ENCODE measurements around the gene MAPK4. TPM values are rescaled to one million over a fixed set of nuclear protein-coding genes. Genes with fewer than 3 reads are reported as not detected.

Gene MAPK4
- total and polyA plus RNA-seq, 2 of the 4 experiments (the other 2 are of a cell fraction), result not detected

DNA sequence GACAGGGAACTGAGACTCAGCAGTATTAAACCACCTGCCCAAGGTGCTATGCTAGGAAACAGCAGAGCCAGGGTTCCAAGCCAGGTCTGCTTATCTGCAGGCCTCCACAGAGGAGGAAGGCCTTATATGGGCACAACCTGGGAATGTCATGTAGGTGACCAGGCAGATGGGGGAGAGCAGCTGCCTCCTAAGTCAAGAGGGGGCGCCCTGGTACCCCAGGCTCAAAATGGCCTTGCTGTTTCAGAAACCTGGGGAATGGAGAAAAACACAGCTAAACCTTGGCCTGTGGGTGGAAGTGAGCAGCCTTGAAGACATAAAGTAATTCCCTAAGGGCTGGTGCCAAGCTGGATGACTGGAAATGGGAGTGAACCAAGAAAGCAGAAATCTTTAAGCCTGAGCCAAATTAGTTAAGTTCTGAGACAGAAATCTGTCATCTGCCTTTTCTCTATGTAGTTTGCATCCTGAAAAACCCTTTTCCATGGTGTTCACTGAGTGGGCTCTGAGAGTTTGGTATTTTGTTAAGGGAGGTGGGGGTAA is 79.1 kb downstream of the MAPK4 start (continued):
- TF ChIP-seq ELK1 (IDR thresholded peaks at IDR 0.05; ENCODE audit: borderline replicate concordance, low read depth, low read length) (no peak), RAD21 (IDR thresholded peaks at IDR 0.05; ENCODE audit: low read length) (no peak), CEBPB (IDR thresholded peaks at IDR 0.05; ENCODE audit: low read depth, low read length) (no peak)
- TF ChIP-seq, protein P1, sequence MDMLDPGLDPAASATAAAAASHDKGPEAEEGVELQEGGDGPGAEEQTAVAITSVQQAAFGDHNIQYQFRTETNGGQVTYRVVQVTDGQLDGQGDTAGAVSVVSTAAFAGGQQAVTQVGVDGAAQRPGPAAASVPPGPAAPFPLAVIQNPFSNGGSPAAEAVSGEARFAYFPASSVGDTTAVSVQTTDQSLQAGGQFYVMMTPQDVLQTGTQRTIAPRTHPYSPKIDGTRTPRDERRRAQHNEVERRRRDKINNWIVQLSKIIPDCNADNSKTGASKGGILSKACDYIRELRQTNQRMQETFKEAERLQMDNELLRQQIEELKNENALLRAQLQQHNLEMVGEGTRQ (IDR thresholded peaks at IDR 0.05; ENCODE audit: low read depth, low read length), result no peak

GRCh38 chr18:50639711-50640110 is 79.8 kb downstream of the MAPK4 start:
- BruUV-seq (replicated peaks), result no TSS peak
- Histone ChIP-seq H2AFZ (replicated peaks; ENCODE audit: low read length, poor library complexity) (no peak overlapping the region), H3K18ac (ENCODE audit: low read depth, low read length) (no peak overlapping the region), H3K27me3 (ENCODE audit: control insufficient read depth, insufficient read depth, low read length) (no peaks in the 10 kb centered on the region), H4K5ac (ENCODE audit: low read depth, low read length) (no peak overlapping the region), H3K14ac (replicated peaks; ENCODE audit: low read depth, low read length) (no peak overlapping the region), H3K9ac (ENCODE audit: low read depth, low read length) (no peak overlapping the region), H3K56ac (ENCODE audit: extremely low read depth, insufficient read depth, low read length) (no peak overlapping the region), H2AK9ac (replicated peaks; ENCODE audit: low read depth, low read length, poor library complexity) (no peak overlapping the region), H2BK15ac (ENCODE audit: low read depth, low read length) (no peak overlapping the region), H3K4me2 (ENCODE audit: low read depth, low read length) (no peak overlapping the region), H4K20me1 (ENCODE audit: insufficient read depth, low read length) (no peaks in the 10 kb centered on the region), H3K79me1 (ENCODE audit: low read depth in 1 of 2, low read length in 2 of 2) (no peaks in the 10 kb centered on the region), H3K9me3 (ENCODE audit: control insufficient read depth, insufficient read depth, low read length) (no peaks in the 10 kb centered on the region), H3K4me1 (ENCODE audit: control insufficient read depth, insufficient read depth, low read length) (no peaks in the 10 kb centered on the region), H4K91ac (ENCODE audit: insufficient read depth, low read depth, low read length) (no peak overlapping the region), H3K23ac (ENCODE audit: low read depth, low read length) (no peak overlapping the region), H3K36me3 (ENCODE audit: control insufficient read depth, insufficient read depth, low read length) (no peaks in the 10 kb centered on the region), H3K4ac (ENCODE audit: low read depth, low read length) (no peak overlapping the region), H3K27ac (ENCODE audit: insufficient read depth, low read length) (no peak overlapping the region), H2BK120ac (ENCODE audit: low read depth, low read length) (no peak overlapping the region), H3K9me1 (ENCODE audit: insufficient read depth, low read length) (no peaks in the 10 kb centered on the region), H2BK5ac (ENCODE audit: low read depth, low read length, poor library complexity, severe bottlenecking) (no peak overlapping the region), H2AK5ac (ENCODE audit: low read depth, low read length) (no peak overlapping the region), H2BK20ac (ENCODE audit: low read depth, low read length) (no peak overlapping the region), H4K8ac (ENCODE audit: low read depth in 2 of 2, low read length in 2 of 2) (no peak overlapping the region), H3K4me3 (ENCODE audit: insufficient read depth, low read depth, low read length) (no peak overlapping the region)
- in situ Hi-C loops (cut with MboI; ENCODE audit: low sequenced_read_pairs) (no loop called here), intact Hi-C loops (cut with micrococcal nuclease) (no loop called here), dilution Hi-C loops (cut with HindIII; ENCODE audit: low sequenced_read_pairs, unreplicated experiment) (no loop called here)
- no CpG with 5 or more reads among the region's 4 CpGs for WGBS, 2 experiments (ENCODE audit: extremely low coverage in 2 of 2, insufficient read length in 1 of 2)
- CTCF ChIA-PET, result no interaction called here
- POLR2A ChIA-PET (ENCODE audit: unreplicated experiment), result no interaction called here
- DNase-seq, result no peak
- no peak for ATAC-seq (ENCODE audit: low read depth)
- TF ChIP-seq SMC3 (IDR thresholded peaks at IDR 0.05; ENCODE audit: low read depth, low read length) (no peak), MAFK (IDR thresholded peaks at IDR 0.05; ENCODE audit: low read depth, low read length) (no peak), CEBPB (IDR thresholded peaks at IDR 0.05; ENCODE audit: low read depth, low read length) (no peak), NFE2L2 (IDR thresholded peaks at IDR 0.05; ENCODE audit: low read depth, low read length) (no peak), POLR2A (IDR thresholded peaks at IDR 0.05; ENCODE audit: low read depth, low read length) (no peak), RCOR1 (IDR thresholded peaks at IDR 0.05; ENCODE audit: insufficient replicate concordance, low read length) (no peak), ELK1 (IDR thresholded peaks at IDR 0.05; ENCODE audit: borderline replicate concordance, low read depth, low read length) (no peak), FOS (IDR thresholded peaks at IDR 0.05; ENCODE audit: low read depth, low read length) (no peak)
- TF ChIP-seq, protein P1 (IDR thresholded peaks at IDR 0.05; ENCODE audit: low read depth, low read length), result no peak
